Stomach (tissue), 9 donors: ENCODE measurements around the gene CBX4. TPM values are rescaled to one million over a fixed set of nuclear protein-coding genes. Genes with fewer than 3 reads are reported as not detected.

Source experiments
- DNase-seq, 2 donors: peaks; one replicate each; pipeline versions ENCODE4 v3.0.0 to v3.0.0-alpha.2; 2013 to 2019
- H3K27ac ChIP-seq, 5 donors: fragments of 200-600 bp in 4 of 5; sonication (generic) in 4 of 5; one replicate each; pipeline ENCODE4 v1.5.1; 2013 to 2019; ENCODE audit warnings: mild to moderate bottlenecking in 1 of 5, moderate library complexity in 1 of 5
- H3K27me3 ChIP-seq, 3 donors: fragments of 200-600 bp; sonication (generic); one replicate each; pipeline ENCODE4 v1.5.1; 2017 to 2019; ENCODE audit warnings: mixed run types in 1 of 3
- H3K36me3 ChIP-seq, 4 donors: fragments of 200-600 bp; sonication (generic); 1 replicate in 3 of 4; 2 replicates in 1 of 4; pipeline ENCODE4 v1.5.1; 2016 to 2019
- H3K4me1 ChIP-seq, 4 donors: fragments of 200-600 bp; sonication (generic); one replicate each; pipeline ENCODE4 v1.5.1; 2016 to 2019
- H3K4me3 ChIP-seq, 4 donors: fragments of 200-600 bp; sonication (generic) in 3 of 4; one replicate each; pipeline ENCODE4 v1.5.1; 2016 to 2019; ENCODE audit warnings: mild to moderate bottlenecking in 1 of 4
- H3K9me3 ChIP-seq, 4 donors: fragments of 200-600 bp; sonication (generic); one replicate each; pipeline ENCODE4 v1.5.1; 2016 to 2019
- CTCF ChIP-seq, 7 experiments: fragments of 450-650 bp in 4 of 7; fragments of 200-600 bp in 3 of 7; sonication (generic) in 3 of 7; IDR thresholded peaks; one replicate each; pipeline ENCODE4 v1.5.1; 2016 to 2019; ENCODE audit warnings: antibody characterized with exemption in 7 of 7, control low read depth in 2 of 7, mild to moderate bottlenecking in 1 of 7
- EP300 ChIP-seq: sonication (generic); formaldehyde crosslinking; IDR thresholded peaks from one replicate; pipeline ENCODE4 v1.6.1; 2017; ENCODE audit warnings: antibody characterized with exemption
- POLR2A ChIP-seq, 4 donors: fragments of 450-650 bp; IDR thresholded peaks; one replicate each; pipeline ENCODE4 v1.6.1; 2016; ENCODE audit warnings: antibody characterized with exemption in 4 of 4, control low read depth in 2 of 4, mild to moderate bottlenecking in 1 of 4, moderate library complexity in 1 of 4
- POLR2AphosphoS5 ChIP-seq, 3 donors: sonication (generic); formaldehyde crosslinking; IDR thresholded peaks; one replicate each; pipeline ENCODE4 v1.6.1; 2016; ENCODE audit warnings: antibody characterized with exemption in 3 of 3
- WGBS, 5 donors: extraction: QIAGEN DNeasy Blood & Tissue Kit in 3 of 5; methylation state at CpG; one replicate each; pipeline versions ENCODE4 v1.1.5 to v1.1.7; 2013 to 2018; 5-methylcytosine and 5-hydroxymethylcytosine counted together
- intact Hi-C: fragments of 100-400 bp; cut with DNase I; formaldehyde crosslinking; loops from one replicate; pipeline ENCODE4 v1.15.1; 2023; ENCODE audit warnings: low total_unique reads
- polyA plus RNA-seq, 3 donors: library from polyadenylated mRNA; stranded (reverse); fragments of 200-250 nt; gene quantifications; one replicate each; pipeline ENCODE4 v1.2.3, GENCODE V29; 2013
- total RNA-seq, 5 donors: library from RNA; depleted of rRNA; stranded (reverse); fragments of >200 nt; gene quantifications; one replicate each; pipeline versions ENCODE4 v1.1.0 to v1.2.3, GENCODE V29; 2014 to 2016
- donor health status: healthy with polysubstance abuse.
- donor health status: Bipolar disorder and iron deficiency.
- donor health status: healthy.

Gene CBX4
- total and polyA plus RNA-seq, 8 donors = 1.8 to 10.6 (median 8.3) TPM

- no peaks in the 10 kb centered on the region for H3K9me3 ChIP-seq
- H3K4me1 ChIP-seq = peaks cover 48 to 81% (median 70%) of the 10 kb centered on the region in 4 donors
- H3K4me3 ChIP-seq = peak overlapping the region; percentile 54 to 75 (median 70)
- peak overlapping the region; percentile 78 to 88 (median 87) for H3K27ac ChIP-seq
- DNase-seq = no peak
- 1 to 2% (median 1%) methylated on average over 16 to 19 of the region's 19 CpGs for WGBS, 5 donors
- intact Hi-C loops = loop anchor here (5.0 kb wide), 1 partner anchor 41 kb away; the partner anchor contains the start of gene CBX4
- TF ChIP-seq POLR2AphosphoS5 (IDR thresholded peaks at IDR 0.05) (no peak), CTCF (IDR thresholded peaks at IDR 0.05) (no peak), POLR2A (IDR thresholded peaks at IDR 0.05) (no peak), EP300 (no peak)
- peaks cover 0 to 9% (median 6%) of the 10 kb centered on the region in 4 donors for H3K36me3 ChIP-seq
- H3K27me3 ChIP-seq = peaks cover 49 to 81% (median 64%) of the 10 kb centered on the region in 3 donors
These were observed 42.8 kb downstream of the CBX4 start for GRCh38 chr17:79796444-79796762.

GRCh38 chr17:79795795-79796443, 43.3 kb downstream of the CBX4 start:
- no peak for TF ChIP-seq CTCF (IDR thresholded peaks at IDR 0.05)
- no peak for TF ChIP-seq EP300
- TF ChIP-seq POLR2AphosphoS5 (IDR thresholded peaks at IDR 0.05) = no peak
- no peak for TF ChIP-seq POLR2A (IDR thresholded peaks at IDR 0.05)
- Histone ChIP-seq H3K27me3 (peaks cover 49 to 81% (median 64%) of the 10 kb centered on the region in 3 donors), H3K4me1 (peaks cover 48 to 81% (median 69%) of the 10 kb centered on the region in 4 donors), H3K36me3 (peaks cover 0 to 9% (median 6%) of the 10 kb centered on the region in 4 donors), H3K9me3 (no peaks in the 10 kb centered on the region), H3K27ac (no peak overlapping the region), H3K4me3 (peak overlapping the region; percentile 54 to 75 (median 70))
- intact Hi-C loops = loop anchor here (5.0 kb wide), 1 partner anchor 41 kb away; the partner anchor contains the start of gene CBX4
- no peak for DNase-seq
- 71 to 82% (median 80%) methylated on average over 8 of the region's 8 CpGs for WGBS, 5 donors

- Histone ChIP-seq H3K9me3 (no peaks in the 10 kb centered on the region), H3K27me3 (peaks cover 49 to 81% (median 64%) of the 10 kb centered on the region in 3 donors), H3K4me3 (no peak overlapping the region), H3K36me3 (peaks cover 0 to 9% (median 6%) of the 10 kb centered on the region in 4 donors), H3K4me1 (peaks cover 47 to 81% (median 67%) of the 10 kb centered on the region in 4 donors), H3K27ac (peak overlapping the region in 1 of 5 donors; percentile 71)
- intact Hi-C loops = loop anchor here (5.0 kb wide), 1 partner anchor 42 kb away; the partner anchor contains the start of gene CBX4
- WGBS, 5 donors = 87 to 95% (median 92%) methylated on average over 36 to 47 of the region's 47 CpGs
- TF ChIP-seq EP300 (no peak), POLR2AphosphoS5 (IDR thresholded peaks at IDR 0.05) (no peak), POLR2A (IDR thresholded peaks at IDR 0.05) (no peak), CTCF (IDR thresholded peaks at IDR 0.05) (no peak)
- no peak for DNase-seq
These were observed 44.4 kb downstream of the CBX4 start for GRCh38 chr17:79794659-79795511.

- peak in 1 of 2 donors; percentile 69 for DNase-seq
- peak overlapping the region in 1 of 5 donors; percentile 71 for H3K27ac ChIP-seq
- no peak for TF ChIP-seq POLR2AphosphoS5 (IDR thresholded peaks at IDR 0.05)
- no peak for TF ChIP-seq POLR2A (IDR thresholded peaks at IDR 0.05)
- TF ChIP-seq EP300 = no peak
- TF ChIP-seq CTCF (IDR thresholded peaks at IDR 0.05) = no peak
- peaks cover 0 to 9% (median 6%) of the 10 kb centered on the region in 4 donors for H3K36me3 ChIP-seq
- peaks cover 44 to 77% (median 65%) of the 10 kb centered on the region in 4 donors for H3K4me1 ChIP-seq
- intact Hi-C loops = no loop called here
- WGBS, 5 donors = 73 to 88% (median 82%) methylated on average over 3 of the region's 3 CpGs
- no peak overlapping the region for H3K4me3 ChIP-seq
- H3K9me3 ChIP-seq = no peaks in the 10 kb centered on the region
- peaks cover 45 to 81% (median 64%) of the 10 kb centered on the region in 3 donors for H3K27me3 ChIP-seq
These were observed 45.3 kb downstream of the CBX4 start for GRCh38 chr17:79793924-79794304.
